Measurements from ENCODE around the gene TBC1D21. TPM values are rescaled to one million over a fixed set of nuclear protein-coding genes. Genes with fewer than 3 reads are reported as not detected.

The TBC1D21 gene
- total RNA-seq, 6 experiments from 2014 or later = not detected

GRCh38 chr15:73927003-73927475, 53.7 kb downstream of the TBC1D21 start:
- DNase-seq = no peak
- Mint-ChIP-seq H3K27ac (peak overlapping the region; percentile 38; the same call in 1 of the 2 replicates), H3K4me1 (ENCODE audit: low read depth) (peaks cover 82% of the 10 kb centered on the region), H3K27me3 (ENCODE audit: insufficient read depth) (peaks cover 3% of the 10 kb centered on the region), H3K9me3 (no peaks in the 10 kb centered on the region), H3K36me3 (ENCODE audit: low read depth) (peaks cover 8% of the 10 kb centered on the region), H3K4me3 (peak overlapping the region; percentile 61)
- TF ChIP-seq, protein P1, sequence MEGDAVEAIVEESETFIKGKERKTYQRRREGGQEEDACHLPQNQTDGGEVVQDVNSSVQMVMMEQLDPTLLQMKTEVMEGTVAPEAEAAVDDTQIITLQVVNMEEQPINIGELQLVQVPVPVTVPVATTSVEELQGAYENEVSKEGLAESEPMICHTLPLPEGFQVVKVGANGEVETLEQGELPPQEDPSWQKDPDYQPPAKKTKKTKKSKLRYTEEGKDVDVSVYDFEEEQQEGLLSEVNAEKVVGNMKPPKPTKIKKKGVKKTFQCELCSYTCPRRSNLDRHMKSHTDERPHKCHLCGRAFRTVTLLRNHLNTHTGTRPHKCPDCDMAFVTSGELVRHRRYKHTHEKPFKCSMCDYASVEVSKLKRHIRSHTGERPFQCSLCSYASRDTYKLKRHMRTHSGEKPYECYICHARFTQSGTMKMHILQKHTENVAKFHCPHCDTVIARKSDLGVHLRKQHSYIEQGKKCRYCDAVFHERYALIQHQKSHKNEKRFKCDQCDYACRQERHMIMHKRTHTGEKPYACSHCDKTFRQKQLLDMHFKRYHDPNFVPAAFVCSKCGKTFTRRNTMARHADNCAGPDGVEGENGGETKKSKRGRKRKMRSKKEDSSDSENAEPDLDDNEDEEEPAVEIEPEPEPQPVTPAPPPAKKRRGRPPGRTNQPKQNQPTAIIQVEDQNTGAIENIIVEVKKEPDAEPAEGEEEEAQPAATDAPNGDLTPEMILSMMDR (IDR thresholded peaks at IDR 0.05) = no peak

GRCh38 chr15:73927476-73928240, 54.3 kb downstream of the TBC1D21 start:
- Mint-ChIP-seq H3K4me3 (peak overlapping the region; percentile 91), H3K36me3 (ENCODE audit: low read depth) (peaks cover 12% of the 10 kb centered on the region), H3K4me1 (ENCODE audit: low read depth) (peaks cover 82% of the 10 kb centered on the region), H3K27ac (peak overlapping the region; percentile 72), H3K27me3 (ENCODE audit: insufficient read depth) (peaks cover 3% of the 10 kb centered on the region), H3K9me3 (no peaks in the 10 kb centered on the region)
- TF ChIP-seq, protein P1 (IDR thresholded peaks at IDR 0.05) = peak; percentile 79
- DNase-seq = no peak

DNA sequence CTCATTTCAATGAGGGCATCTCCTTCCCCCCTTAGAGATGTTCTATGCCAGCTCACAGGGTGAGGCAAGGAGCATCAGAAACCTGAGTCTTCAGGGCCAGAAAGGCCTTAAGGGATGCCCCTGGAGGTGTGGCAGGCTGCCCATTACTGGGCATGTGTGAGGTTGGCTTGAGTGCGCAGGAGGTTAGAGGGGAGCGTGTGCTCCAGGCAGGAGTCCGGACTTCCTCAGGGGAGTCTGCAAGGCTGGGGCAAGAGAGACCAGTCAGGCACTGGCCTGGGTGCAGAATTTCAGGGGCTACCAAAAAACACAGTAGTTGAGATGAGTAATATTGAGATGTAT, 54.8 kb downstream of the TBC1D21 start:
- Mint-ChIP-seq H3K36me3 (ENCODE audit: low read depth) (peaks cover 15% of the 10 kb centered on the region), H3K27me3 (ENCODE audit: insufficient read depth) (peaks cover 3% of the 10 kb centered on the region), H3K4me3 (peak overlapping the region; percentile 91), H3K9me3 (no peaks in the 10 kb centered on the region), H3K27ac (peak overlapping the region; percentile 72), H3K4me1 (ENCODE audit: low read depth) (peaks cover 83% of the 10 kb centered on the region)
- TF ChIP-seq, protein P1 (IDR thresholded peaks at IDR 0.05) = no peak
- DNase-seq = no peak

DNA sequence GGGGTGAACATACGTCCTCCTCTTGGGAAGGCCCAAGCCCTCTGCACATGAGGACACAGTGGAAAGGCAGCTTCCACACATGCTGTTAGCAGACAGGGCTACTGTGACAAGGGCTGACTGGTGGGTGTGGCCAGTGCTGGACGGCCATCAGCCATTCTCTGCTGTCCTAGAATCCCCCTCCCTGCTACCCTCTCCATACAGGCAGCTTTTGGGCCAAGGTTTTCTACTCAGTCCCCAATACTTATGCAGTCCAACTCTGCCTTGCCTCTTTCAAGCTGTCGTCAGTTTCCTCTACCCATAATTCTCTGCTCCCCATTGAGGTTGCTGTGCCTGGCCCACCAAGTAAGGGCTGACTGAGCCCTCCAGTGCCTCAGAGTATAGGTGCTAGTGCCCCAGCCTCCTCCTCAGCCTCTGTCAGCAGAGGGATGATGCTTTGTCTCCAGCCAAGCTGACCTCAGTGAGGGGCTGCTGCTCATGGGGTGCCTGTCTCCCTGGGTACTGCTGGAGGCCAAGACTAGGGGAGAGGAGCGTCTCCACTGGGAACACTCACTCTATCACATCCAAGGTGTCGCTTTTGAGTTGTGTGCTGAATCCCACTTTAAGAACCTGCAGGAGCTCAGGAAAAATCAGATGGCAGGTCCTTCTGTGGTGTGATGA, 55.7 kb downstream of the TBC1D21 start:
- Mint-ChIP-seq H3K4me3 (peak overlapping the region; percentile 91), H3K36me3 (ENCODE audit: low read depth) (peaks cover 16% of the 10 kb centered on the region), H3K4me1 (ENCODE audit: low read depth) (peaks cover 83% of the 10 kb centered on the region), H3K27me3 (ENCODE audit: insufficient read depth) (peaks cover 3% of the 10 kb centered on the region), H3K27ac (peak overlapping the region; percentile 99), H3K9me3 (no peaks in the 10 kb centered on the region)
- no peak for DNase-seq
- TF ChIP-seq, protein P1 (IDR thresholded peaks at IDR 0.05) = no peak

- H3K27me3 Mint-ChIP-seq (ENCODE audit: insufficient read depth) = peaks cover 3% of the 10 kb centered on the region
- no peaks in the 10 kb centered on the region for H3K9me3 Mint-ChIP-seq
- peak overlapping the region; percentile 91 for H3K4me3 Mint-ChIP-seq
- peak; percentile 89 for DNase-seq
- peaks cover 83% of the 10 kb centered on the region for H3K4me1 Mint-ChIP-seq (ENCODE audit: low read depth)
- H3K27ac Mint-ChIP-seq = peak overlapping the region; percentile 99
- H3K36me3 Mint-ChIP-seq (ENCODE audit: low read depth) = peaks cover 26% of the 10 kb centered on the region
- TF ChIP-seq, protein P1 (IDR thresholded peaks at IDR 0.05) = no peak
These were observed 57.0 kb downstream of the TBC1D21 start for GRCh38 chr15:73930371-73930770.
